HG03439 (cell line): ENCODE measurements around the gene PHYHD1.

Source experiments
- ATAC-seq: cut with Tn5 transposase; IDR thresholded peaks from one replicate; pipeline ENCODE4 v1.9.1; 2021; ENCODE audit warnings: mild to moderate bottlenecking, moderate library complexity; ENCODE audit not compliant: unreplicated experiment

The PHYHD1 gene

DNA sequence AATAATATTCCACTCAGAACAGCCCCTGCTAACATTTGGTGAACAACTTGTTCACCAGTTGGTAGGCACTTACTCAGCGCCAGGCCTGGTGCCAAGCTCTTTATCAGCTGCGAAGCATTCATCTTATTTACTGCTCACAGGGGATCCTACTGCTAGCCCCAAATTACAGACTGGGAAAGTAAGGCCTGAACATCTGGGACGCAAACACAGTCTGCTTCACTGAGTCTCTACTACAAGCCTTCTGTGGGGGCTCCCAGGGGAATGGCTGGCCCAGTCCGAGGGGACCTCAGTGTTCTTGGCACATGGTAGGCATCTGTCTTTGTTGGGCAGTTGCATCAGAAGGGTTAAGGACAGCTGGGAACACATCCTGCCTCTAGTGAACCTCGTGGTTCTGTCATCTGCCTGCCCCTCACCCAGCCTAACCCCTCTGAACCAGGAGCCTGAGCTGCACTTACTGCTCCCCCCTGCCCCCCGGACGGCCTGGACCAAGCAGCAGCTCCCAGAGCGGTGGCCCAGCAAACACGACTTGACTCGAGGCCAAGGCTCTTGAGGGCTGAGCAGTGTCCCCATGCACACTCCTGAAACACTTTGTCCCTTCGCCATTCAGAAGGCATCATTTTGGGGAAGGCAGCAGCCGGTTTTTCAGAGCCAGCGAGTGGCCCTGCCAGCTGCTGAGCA is at the start of gene PHYHD1:
TSS of gene PHYHD1 (plus strand) at position 602 of the 678 bp plus-strand sequence. CDS start 1,342 bp downstream, outside the sequence.
- ATAC-seq, result no peak

DNA sequence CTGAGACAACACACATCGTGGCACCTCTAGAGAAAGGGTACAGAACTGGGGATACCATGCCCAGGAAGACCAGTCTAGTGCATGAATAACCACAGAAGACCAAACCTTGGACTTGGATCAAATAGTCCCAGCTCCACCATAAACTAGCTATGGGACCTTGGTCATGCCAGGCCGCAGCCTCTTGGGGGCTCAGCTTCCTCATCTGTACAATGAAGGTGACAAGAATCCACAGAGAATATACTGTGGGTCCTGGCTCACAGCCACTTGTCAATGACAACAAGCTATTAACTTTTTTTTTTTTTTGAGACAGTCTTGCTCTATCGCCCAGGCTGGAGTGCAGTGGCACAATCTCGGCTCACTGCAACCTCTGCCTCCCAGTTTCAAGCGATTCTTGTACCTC is 42.9 kb upstream of the PHYHD1 start:
- ATAC-seq, result no peak

DNA sequence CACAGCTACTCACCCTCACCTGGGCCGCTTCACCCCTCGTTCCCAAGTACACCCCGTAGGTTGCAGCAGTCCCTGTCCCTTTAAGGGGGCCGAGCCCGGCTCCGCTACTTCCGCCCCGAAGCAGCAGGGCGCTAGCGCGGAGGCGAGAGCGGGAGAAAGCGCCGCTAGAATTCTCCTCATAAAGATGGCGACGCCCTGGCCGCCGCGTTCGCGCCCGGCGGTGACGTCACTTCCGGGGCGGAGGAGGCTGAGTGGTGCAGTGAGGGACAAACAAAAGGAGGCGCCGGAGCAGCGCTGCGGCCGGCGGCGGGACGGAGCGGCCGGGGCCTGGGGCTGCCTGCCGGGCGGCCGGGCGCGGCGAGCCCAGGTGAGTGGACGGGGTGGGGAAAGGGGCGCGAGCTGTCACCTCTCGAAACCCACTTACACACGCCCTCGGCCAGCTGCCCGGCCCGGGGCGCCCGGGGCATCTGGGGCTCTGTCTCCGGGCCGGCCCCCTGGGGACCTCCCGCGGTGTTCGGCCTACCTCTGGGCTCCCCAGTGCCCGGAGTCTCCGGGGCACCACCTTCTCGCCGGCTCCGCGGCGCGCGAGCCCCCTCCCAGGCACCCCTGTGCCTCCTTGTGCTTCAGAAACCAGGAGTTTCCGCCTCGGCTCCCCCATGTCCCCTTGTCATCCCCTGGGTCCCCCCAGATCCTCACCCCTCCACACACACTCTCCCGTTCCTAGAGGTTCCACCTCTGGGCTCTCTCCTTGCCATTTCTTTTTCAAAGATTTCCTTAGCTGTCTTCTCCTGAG is 38.7 kb upstream of the PHYHD1 start, which contains the start of the genes KYAT1 and LRRC8A:
TSS of gene KYAT1 (minus strand) at position 67 of the 793 bp plus-strand sequence. CDS start 36,545 bp downstream, outside the sequence.
TSS of gene LRRC8A (plus strand) at position 250 of the 793 bp plus-strand sequence. CDS start 25,032 bp downstream, outside the sequence.
- peak; percentile 92 for ATAC-seq

DNA sequence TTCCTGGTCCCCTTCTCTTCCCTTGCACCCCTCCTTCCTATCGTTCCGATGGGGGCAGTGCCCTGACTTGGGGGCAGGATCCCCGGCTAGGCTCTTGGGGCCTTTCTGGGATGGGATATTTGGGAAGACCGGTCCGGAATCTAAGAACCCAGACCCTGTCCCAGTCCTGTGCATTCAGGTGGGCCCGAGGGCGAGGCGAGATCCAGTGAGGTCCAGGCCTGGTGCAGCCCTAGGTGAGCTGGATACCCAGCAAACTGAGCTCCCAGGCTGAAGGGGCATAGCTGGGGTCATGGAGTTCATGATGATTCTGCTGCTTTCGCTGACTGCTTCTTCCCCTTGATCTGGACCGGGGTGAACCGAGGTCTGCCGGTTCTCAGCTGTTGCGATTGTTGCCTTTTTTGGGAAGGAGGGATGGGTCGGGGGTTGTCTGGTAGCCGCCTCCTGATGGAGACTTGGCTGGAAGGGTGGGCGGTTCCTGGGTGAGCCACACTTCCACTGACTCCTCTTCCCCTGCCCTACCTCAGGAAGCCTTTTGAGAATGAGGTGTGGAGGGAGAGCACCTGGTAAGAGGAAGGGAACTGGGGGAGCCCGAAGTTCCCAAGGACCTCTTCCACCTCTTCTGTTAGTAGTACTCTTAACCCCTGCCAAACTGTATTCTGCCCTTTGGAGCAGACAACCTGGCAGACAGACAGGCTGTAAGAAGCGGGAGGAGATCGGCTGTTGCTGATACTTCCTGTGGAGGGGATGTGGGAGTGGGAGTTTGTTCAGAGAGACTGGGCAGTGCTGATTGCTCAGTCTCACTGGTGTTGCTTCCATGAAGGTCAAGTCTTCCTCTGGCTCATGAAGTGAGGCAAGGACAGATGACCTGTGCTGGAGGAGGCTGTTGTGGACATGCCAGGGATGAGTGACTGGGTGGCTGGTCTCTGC is 37.8 kb upstream of the PHYHD1 start:
- ATAC-seq, result no peak

DNA sequence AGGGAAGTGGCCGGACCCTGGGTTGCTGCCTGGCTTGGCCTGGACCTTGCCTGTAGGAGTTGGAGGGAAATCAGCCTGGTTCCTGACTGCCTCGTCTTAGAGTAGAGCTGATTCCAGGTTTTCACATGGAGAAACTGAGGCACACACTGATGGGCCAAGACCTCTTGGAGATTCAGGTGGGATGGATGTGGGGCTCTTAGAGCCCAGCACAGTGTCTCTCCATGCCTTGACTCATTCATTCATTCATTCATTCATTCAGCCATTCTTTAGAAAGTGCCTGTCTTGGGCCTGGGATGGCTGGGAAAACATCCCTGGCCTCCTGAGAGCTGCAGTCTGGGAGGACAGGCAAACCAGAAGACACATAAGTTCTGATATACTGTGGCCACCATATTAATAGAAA is 36.6 kb upstream of the PHYHD1 start:
- ATAC-seq, result no peak

DNA sequence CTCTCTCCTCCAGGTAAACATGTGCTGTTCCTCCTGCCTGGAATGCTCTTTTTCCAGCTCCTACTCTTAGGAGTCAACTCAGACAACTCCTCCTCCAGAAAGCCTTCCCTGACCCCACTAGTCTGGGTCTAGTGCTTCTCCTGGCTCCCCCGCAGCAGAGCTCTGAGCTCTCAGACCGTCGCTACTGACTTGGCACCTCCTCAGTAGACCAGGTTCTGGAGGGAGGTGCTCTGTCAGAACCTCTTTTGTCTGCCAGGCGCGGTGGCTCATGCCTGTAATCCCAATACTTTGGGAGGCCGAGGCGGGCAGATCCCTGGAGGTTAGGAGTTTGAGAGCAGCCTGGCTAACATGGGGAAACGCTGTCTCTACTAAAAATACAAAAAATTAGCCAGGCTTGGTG is 35.4 kb upstream of the PHYHD1 start:
- no peak for ATAC-seq

DNA sequence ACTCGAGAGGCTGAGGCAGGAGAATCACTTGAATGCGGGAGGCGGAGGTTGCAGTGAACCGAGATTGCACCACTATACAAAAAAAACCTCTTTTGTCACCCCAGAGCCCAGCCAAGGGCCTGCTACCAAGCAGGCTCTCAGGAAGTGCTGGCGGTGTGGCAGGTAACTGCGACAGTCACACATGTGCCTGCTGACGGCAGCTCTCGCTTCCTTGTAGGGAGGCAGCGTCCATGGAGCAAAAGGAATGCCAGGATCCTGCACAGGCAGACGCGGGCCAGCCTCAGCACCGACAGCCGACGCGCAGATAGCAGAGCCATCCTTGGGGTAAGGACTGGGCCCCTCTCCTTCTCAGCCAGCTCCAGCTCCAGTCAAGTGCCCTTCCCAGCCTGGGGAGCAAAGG is 35.0 kb upstream of the PHYHD1 start:
- no peak for ATAC-seq

DNA sequence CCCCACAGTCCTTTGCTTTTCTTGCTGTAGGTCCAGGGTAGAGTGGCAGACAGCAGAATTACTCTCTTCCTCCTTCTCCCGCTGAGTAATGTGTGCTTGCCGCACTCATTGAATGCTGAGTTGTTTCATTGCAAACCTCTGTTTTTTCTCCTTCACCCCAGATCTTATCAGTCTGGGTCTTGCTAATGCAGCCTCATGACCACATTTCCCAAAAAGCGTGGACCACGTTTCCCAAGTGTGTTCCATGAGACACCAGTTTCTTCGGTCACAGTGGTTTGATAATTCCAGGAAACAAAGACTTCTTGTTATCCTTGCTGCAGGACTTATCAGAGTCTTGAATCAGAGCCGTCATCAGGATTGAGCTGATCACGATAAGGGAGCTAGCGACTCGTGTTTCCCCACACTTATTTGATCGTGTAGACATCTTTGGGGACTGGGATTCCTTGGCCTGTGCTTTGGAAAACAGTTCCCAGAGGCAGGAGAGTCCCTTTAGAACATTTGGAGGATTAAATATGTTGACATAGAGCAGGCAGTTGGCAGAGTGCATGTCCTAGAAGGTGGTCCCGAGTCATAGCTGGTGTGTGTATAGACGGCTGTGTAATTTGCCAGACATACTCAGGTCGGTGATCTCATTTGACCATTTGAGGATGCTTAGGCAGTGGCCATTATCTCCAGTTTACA is 34.4 kb upstream of the PHYHD1 start:
- ATAC-seq, result no peak

DNA sequence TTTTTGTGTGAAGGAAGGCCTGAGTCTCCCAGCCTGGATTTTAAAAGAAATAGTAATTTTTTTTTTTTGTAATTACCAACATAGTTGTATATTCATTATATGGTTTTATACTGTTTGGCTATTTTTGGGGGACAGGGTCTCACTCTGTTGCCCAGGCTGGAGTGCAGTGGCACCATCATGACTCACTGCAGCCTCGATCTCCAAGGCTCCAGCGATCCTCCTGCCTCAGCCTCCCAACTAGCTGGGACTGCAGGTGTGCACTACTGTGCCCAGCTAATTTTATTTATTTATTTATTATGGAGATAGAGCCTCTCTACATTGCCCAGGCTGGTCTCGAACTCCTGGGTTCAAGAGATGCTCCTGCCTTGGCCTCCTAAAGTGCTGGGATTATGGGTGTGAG is 33.7 kb upstream of the PHYHD1 start:
- ATAC-seq, result no peak

DNA sequence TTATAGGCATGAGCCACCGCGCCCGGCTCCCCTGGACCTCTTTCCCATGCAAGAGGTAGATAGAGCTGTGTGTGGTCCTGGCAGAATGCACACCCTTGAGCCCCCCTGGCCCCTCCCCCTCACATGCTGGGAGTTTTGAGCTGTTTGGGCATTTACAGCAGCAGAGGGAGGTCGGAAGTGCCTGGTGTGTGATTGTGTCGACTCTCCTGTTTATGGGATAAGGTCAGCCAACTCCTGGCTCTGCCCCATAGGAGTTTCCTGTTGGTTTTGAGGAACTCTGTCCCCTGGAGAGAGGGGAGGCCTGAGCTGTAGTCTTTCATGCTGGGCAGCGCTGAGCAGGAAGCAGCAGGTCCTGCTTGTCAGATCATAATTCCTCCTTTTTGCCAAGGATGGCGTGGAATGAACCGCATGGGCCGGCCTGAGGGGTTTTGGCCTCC is 32.9 kb upstream of the PHYHD1 start:
- ATAC-seq, result no peak

DNA sequence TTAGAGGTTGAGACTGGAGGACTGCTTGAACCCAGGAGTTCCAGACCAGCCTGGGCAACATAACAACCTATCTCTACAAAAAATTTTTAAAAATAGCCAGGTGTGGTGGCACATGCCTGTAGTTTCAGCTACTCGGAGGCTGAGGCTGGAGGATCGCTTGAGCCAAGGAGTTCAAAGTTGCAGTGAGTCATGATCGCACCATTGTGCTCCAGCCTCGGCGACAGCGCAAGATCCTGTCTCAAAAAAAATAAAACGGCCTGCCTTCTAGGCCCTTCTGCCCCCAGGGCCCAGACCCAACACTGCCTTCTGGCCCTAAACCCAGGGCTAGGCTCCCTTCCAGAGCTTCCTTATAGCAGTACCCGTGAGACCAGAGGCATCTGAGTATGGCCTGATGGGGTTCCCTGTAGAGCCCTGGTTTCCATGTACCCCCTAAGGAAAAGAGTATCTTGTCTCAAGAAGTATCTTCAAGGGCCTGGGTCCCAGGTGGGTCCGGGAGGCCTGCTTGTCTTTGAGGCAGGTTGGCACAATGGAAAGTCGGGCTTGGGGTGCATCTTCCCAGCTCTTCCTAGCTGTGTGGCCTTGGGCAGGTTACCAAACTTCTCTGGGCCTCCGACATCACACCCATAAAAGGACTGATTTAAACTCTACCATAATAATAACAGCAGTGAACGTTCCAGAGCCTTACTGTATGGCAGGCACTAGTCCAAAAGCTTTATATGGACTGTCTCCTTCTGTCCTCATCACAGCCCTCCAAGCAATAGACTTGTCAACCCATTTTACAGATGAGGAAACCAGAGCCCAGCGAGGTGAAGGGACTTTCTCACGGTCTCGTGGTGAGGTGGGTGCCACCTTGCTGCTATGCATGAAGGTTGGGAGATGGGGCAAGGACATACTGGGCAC is 29.2 kb upstream of the PHYHD1 start:
- ATAC-seq, result no peak

DNA sequence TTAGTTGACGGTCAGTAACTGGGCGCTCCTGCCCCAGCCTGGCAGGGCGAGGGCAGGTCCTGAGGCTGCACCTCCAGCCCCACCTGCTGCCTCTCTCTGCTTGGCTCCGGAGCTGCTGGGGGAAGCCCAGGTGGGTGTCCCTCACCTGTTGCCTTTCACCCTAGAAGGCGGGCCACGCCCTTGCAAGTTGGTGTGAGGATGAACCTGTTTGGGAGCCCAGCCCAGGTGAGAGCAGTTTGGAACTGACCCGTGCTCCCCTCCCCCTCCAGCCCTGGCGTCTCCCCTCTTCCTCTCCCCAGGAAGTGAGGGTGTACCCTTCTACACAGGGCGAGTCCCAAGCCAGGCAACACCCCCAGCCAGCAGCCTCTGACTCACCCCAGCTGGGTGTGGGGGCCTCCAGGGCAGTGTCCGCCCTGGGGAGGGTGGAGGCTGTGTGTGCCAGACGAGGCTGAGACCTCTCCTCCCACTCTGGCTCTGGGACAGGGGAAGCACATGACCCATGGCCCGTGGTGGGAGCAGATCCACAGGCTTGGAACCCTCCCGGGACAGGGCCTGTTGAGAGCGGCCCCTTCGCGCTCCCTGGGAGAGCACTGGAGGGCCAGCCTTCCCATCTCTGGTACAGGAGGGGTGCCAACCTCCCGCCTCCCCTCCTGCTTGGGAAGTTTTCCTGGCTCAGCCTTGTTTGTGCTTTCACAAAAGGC is 28.4 kb upstream of the PHYHD1 start:
- ATAC-seq, result no peak

DNA sequence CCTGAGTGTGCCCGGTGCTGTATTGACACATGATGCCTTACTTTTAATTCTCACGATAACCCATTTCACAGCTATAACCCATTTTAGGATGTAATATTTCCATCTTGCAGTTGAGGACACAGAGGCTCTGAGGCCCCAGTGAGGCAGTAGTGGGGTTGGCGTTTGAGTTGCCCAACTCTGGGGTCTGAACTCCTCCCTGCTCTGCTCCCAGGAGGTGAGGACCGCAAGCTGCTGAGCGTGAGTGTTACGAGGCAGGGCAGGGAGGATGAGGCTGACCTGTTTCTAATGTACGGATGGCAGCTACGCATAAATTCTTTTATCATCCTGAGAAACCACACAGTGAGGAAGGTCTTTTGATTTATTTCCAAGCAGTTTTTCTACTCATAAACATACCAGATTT is 27.4 kb upstream of the PHYHD1 start:
- no peak for ATAC-seq

DNA sequence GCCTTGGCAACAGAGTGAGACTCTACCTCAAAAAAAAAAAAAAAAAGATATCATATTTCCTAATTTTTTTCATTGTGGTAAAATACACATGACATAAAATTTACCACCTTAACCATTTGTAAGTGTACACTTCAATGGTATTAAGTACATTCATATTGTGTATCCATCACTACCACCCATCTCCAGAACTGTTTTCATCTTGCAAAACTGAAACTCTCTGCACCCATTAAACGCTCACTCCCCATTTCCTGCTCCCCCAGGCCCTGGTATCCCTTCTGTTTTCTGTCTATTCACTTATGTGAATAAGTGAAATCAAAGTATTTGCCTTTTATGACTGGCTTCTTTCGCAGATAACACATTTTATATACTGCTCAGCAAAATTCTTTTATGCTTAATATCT is 26.0 kb upstream of the PHYHD1 start:
- no peak for ATAC-seq

DNA sequence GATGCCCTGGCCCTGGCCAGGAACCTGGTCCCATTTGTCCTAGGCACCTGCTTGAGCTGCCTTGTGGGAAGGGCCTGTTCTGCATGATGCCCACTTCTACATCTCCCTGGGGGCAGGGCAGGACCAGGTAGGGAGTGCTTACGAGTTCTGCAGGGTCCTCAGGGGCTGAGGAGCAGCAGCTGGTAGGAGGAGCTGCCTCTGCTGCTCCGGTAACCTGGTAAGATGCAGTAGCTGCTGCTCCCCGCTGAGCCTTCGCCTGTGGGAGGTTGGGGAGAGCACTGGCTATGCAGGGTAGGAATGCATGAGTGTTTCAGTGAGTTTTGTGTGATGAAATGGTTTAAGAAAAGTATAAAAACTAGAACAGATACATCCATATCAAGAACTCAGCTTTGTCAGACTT is 25.2 kb upstream of the PHYHD1 start:
- ATAC-seq, result no peak

DNA sequence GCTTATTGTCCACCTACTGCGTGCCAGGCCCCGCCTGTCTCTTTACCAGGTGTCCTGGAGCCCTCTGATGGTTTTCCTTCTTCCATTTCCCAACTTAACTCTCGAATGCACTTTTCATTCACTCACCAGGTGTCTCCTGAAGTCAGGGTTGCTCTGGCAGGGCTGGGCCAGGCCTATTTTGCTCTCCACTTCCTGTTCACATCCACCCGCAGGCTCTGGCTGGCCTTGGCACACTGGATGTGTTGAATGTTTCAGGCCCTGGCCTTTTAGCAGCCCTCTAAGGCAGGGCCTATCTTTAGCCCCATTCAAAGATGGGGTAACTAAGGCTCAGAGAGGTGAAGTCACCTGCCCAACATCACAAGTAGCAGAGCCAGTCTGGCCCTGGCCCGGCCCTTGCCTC is 22.4 kb upstream of the PHYHD1 start:
- no peak for ATAC-seq

DNA sequence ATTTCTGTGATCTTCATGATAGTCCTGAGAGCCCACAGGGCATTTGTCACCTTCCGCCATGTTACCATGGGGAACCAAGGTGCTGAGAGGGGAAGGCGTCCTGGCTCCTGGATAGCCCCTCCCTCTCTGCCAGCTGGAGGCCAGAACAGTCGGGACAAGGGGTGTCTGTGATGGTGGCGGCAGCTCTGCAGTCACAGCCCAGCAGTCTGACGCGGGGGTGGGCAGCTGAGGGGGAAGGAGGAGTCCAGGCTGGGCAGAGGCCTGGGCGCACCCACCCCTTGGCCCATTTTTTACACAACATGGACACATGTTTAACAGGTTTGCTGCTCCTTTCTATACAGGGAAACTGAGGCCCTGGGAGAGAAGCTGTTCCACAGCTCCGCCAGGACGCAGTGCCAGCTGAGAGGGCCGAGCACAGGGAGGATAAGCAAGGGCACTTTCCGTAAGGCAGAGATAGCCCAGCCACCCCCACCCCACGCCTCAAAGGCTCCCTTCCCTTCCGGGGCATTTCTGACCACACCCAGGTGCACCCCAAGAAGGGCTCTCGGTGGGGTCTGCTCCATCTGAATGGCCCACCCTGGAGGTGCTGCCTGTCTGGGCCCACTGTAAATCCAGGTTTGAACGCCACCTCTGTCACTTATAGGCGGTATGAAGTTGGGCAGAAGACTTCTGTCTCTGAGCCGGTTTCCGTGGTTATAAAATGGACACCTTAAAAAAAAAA is 21.8 kb upstream of the PHYHD1 start:
- no peak for ATAC-seq
